Activated B cell treated with CpG ODN at 0.5 μM for 24 hours (primary cell): ENCODE results near the gene PMPCA. TPM values are rescaled to one million over a fixed set of nuclear protein-coding genes. Genes with fewer than 3 reads are reported as not detected.

Source experiments
- ATAC-seq: fragments of 200-7000 bp; cut with Tn5 transposase; one replicate; pipeline ENCODE4 v1.10.0; 2021; ENCODE audit warnings: low read depth, mild to moderate bottlenecking, moderate library complexity
- CTCF ChIA-PET: fragments of 350-600 bp; sonication (Branson Sonifier 250); formaldehyde crosslinking; loops from one replicate; lab custom pipeline; 2021; ENCODE audit warnings: antibody characterized with exemption; lab: Charles Lee
- POLR2A ChIA-PET: fragments of 350-600 bp; sonication (Branson Sonifier 250); formaldehyde crosslinking; loops from one replicate; lab custom pipeline; 2021; ENCODE audit warnings: antibody characterized with exemption; lab: Charles Lee
- DNase-seq: peaks from one replicate; pipeline ENCODE4 v3.0.0; 2022
- H3K27ac Mint-ChIP-seq: one replicate; pipeline ENCODE4 v1.8.0; 2020; ENCODE audit warnings: mixed read lengths
- H3K27me3 Mint-ChIP-seq: one replicate; pipeline ENCODE4 v1.8.0; 2021; ENCODE audit warnings: mixed read lengths
- H3K36me3 Mint-ChIP-seq: one replicate; pipeline ENCODE4 v1.8.0; 2021; ENCODE audit warnings: low read depth, mixed read lengths
- H3K4me1 Mint-ChIP-seq: one replicate; pipeline ENCODE4 v1.8.0; 2021; ENCODE audit warnings: mixed read lengths
- H3K4me3 Mint-ChIP-seq: one replicate; pipeline ENCODE4 v1.8.0; 2020; ENCODE audit warnings: mild to moderate bottlenecking, mixed read lengths
- H3K9me3 Mint-ChIP-seq: one replicate; pipeline ENCODE4 v1.8.0; 2020; ENCODE audit warnings: mixed read lengths
- CTCF ChIP-seq: fragments of 200-600 bp; IDR thresholded peaks from one replicate; pipeline ENCODE4 v1.8.0; 2022; ENCODE audit warnings: antibody characterized with exemption, mild to moderate bottlenecking
- intact Hi-C: fragments of 100-400 bp; cut with micrococcal nuclease; formaldehyde crosslinking; loops from one replicate; pipeline ENCODE4 v1.15.1; 2024
- total RNA-seq: library from RNA; stranded (reverse); gene quantifications from 2 replicates; pipeline ENCODE4 v1.2.3, GENCODE V29; 2022

The PMPCA gene
- total RNA-seq, 1 donor from 2014 or later: 75.3 TPM

GRCh38 chr9:136371533-136371880, 39.0 kb upstream of the PMPCA start:
- intact Hi-C loops: no loop called here
- Mint-ChIP-seq H3K4me3 (no peak overlapping the region), H3K27ac (no peak overlapping the region), H3K9me3 (no peaks in the 10 kb centered on the region), H3K36me3 (peaks cover 5% of the 10 kb centered on the region), H3K27me3 (no peaks in the 10 kb centered on the region), H3K4me1 (peaks cover 9% of the 10 kb centered on the region)
- POLR2A ChIA-PET: interaction anchor here (1.1 kb wide), 1 partner anchor 9 kb away, joined by 3 read pairs; no protein-coding TSS in a partner anchor
- DNase-seq (no peak), ATAC-seq (no peak)
- CTCF ChIA-PET: no interaction called here
- no peak for TF ChIP-seq CTCF

- Mint-ChIP-seq H3K9me3 (no peaks in the 10 kb centered on the region), H3K27ac (no peak overlapping the region), H3K4me1 (peaks cover 9% of the 10 kb centered on the region), H3K36me3 (peaks cover 5% of the 10 kb centered on the region), H3K4me3 (no peak overlapping the region), H3K27me3 (no peaks in the 10 kb centered on the region)
- no peak for TF ChIP-seq CTCF
- POLR2A ChIA-PET: interaction anchor here (1.1 kb wide), 1 partner anchor 9 kb away, joined by 3 read pairs; no protein-coding TSS in a partner anchor
- CTCF ChIA-PET: no interaction called here
- intact Hi-C loops: no loop called here
- no peak for DNase-seq
- ATAC-seq: no peak
Observed at GRCh38 chr9:136372006-136372405, 38.5 kb upstream of the PMPCA start.

GRCh38 chr9:136372561-136373299, 37.7 kb upstream of the PMPCA start:
- H3K27me3 Mint-ChIP-seq: no peaks in the 10 kb centered on the region
- H3K4me3 Mint-ChIP-seq: no peak overlapping the region

GRCh38 chr9:136373300-136374182, 36.9 kb upstream of the PMPCA start, which contains the start of gene CARD9:
CARD9 (minus strand) TSS chr9:136373669; CDS start chr9:136372078, 1,591 bp downstream.
- TF ChIP-seq CTCF: no peak
- intact Hi-C loops: no loop called here
- ChIA-PET CTCF (no interaction called here), POLR2A (no interaction called here)
- no peak for DNase-seq
- Mint-ChIP-seq H3K27ac (no peak within 1 kb of the TSS), H3K27me3 (no peaks in the 10 kb centered on the region), H3K9me3 (no peaks in the 10 kb centered on the region), H3K36me3 (peaks cover 5% of the 10 kb centered on the region), H3K4me1 (peaks cover 9% of the 10 kb centered on the region), H3K4me3 (no peak within 1 kb of the TSS)
- no peak for ATAC-seq

More at GRCh38 chr9:136372561-136373299, 37.7 kb upstream of the PMPCA start:
- no peak for TF ChIP-seq CTCF
- CTCF ChIA-PET: no interaction called here
- DNase-seq (no peak), ATAC-seq (peak; percentile 27)
- Mint-ChIP-seq H3K9me3 (no peaks in the 10 kb centered on the region), H3K27ac (no peak overlapping the region), H3K4me1 (peaks cover 9% of the 10 kb centered on the region), H3K36me3 (peaks cover 5% of the 10 kb centered on the region)
- POLR2A ChIA-PET: interaction anchor here (1.1 kb wide), 1 partner anchor 10 kb away, joined by 3 read pairs; no protein-coding TSS in a partner anchor
- intact Hi-C loops: no loop called here

- Mint-ChIP-seq H3K4me1 (peaks cover 9% of the 10 kb centered on the region), H3K27ac (no peak overlapping the region), H3K27me3 (no peaks in the 10 kb centered on the region), H3K4me3 (no peak overlapping the region), H3K9me3 (no peaks in the 10 kb centered on the region), H3K36me3 (peaks cover 9% of the 10 kb centered on the region)
- ATAC-seq (no peak), DNase-seq (no peak)
- TF ChIP-seq CTCF: no peak
- ChIA-PET CTCF (no interaction called here), POLR2A (no interaction called here)
- intact Hi-C loops: no loop called here
Observed at GRCh38 chr9:136374183-136374575, 36.3 kb upstream of the PMPCA start.
